HCT116 (cell line): ENCODE data around the gene ADARB2. TPM values are rescaled to one million over a fixed set of nuclear protein-coding genes. Genes with fewer than 3 reads are reported as not detected.

Source experiments
- ATAC-seq: fragments of 200-7000 bp; cut with Tn5 transposase; 2 replicates; pipeline ENCODE4 v1.9.1; 2020; ENCODE audit warnings: mild to moderate bottlenecking, moderate library complexity
- BruUV-seq: library from RNA; stranded (reverse); fragments of 400-500 nt; replicated peaks from 2 replicates; lab custom pipeline; 2021; lab: Mats Ljungman, UMichigan
- CTCF ChIA-PET: fragments of 300-600 bp; sonication (Branson Sonifier 250); formaldehyde crosslinking; loops from one replicate; lab custom pipeline; 2021; ENCODE audit warnings: antibody characterized with exemption; lab: Charles Lee
- POLR2A ChIA-PET: fragments of 300-600, 350-600 bp; sonication (Branson Sonifier 250); formaldehyde crosslinking; loops from one replicate; lab custom pipeline; 2021; ENCODE audit warnings: antibody characterized with exemption; lab: Charles Lee
- RAD21 ChIA-PET, 2 experiments: fragments of 300-600 bp; sonication (Branson Sonifier 250); formaldehyde crosslinking; loops; one replicate each; lab custom pipeline; 2023; ENCODE audit warnings: low total read pairs in 2 of 2; ENCODE audit not compliant: uncharacterized antibody in 2 of 2, unreplicated experiment in 2 of 2, low non-redundant PET in 1 of 2; lab: Charles Lee
- DNase-seq: peaks from one replicate; pipeline ENCODE4 v3.0.0-alpha.2; 2010; ENCODE audit warnings: low read depth, low spot score
- H2AFZ ChIP-seq: fragments of 200-600 bp; shearing (Covaris generic), sonication (generic); 2 replicates; pipeline ENCODE4 v1.6.1; 2017; ENCODE audit warnings: low read depth, mixed run types, mixed read lengths, antibody characterized with exemption, low read length; ENCODE audit not compliant: poor library complexity, severe bottlenecking
- H3K27ac ChIP-seq: 2 replicates; pipeline ENCODE4 v1.5.1; 2012; ENCODE audit warnings: low read depth, low read length
- H3K27me3 ChIP-seq: fragments of 200-600 bp; sonication (generic); 2 replicates; pipeline ENCODE4 v1.6.1; 2016; ENCODE audit warnings: mixed run types, low read length, mixed read lengths; ENCODE audit not compliant: insufficient read depth
- H3K36me3 ChIP-seq, 2 experiments: fragments of 200-500 bp in 1 of 2; fragments of 200-600 bp in 1 of 2; sonication (Bioruptor generic) in 1 of 2; sonication (generic) in 1 of 2; 2 replicates each; pipeline versions ENCODE4 v1.5.1 to v1.6.1; 2014 to 2016; ENCODE audit warnings: low read length in 2 of 2, inconsistent platforms in 1 of 2, mixed read lengths in 1 of 2, mixed run types in 1 of 2; ENCODE audit not compliant: insufficient read depth in 2 of 2, control insufficient read depth in 1 of 2
- H3K4me1 ChIP-seq, 2 experiments: fragments of 200-600 bp in 1 of 2; sonication (generic) in 1 of 2; 2 replicates each; pipeline versions ENCODE4 v1.5.1 to v1.6.1; 2012 to 2017; ENCODE audit warnings: low read length in 2 of 2, inconsistent platforms in 1 of 2, mild to moderate bottlenecking in 1 of 2, mixed read lengths in 1 of 2, mixed run types in 1 of 2, moderate library complexity in 1 of 2; ENCODE audit not compliant: insufficient read depth in 2 of 2, control insufficient read depth in 1 of 2
- H3K4me2 ChIP-seq: fragments of 200-600 bp; sonication (generic); 2 replicates; pipeline ENCODE4 v1.6.1; 2017; ENCODE audit warnings: mixed run types, low read length, mixed read lengths
- H3K4me3 ChIP-seq, 2 experiments: fragments of 200-600 bp in 1 of 2; sonication (generic) in 1 of 2; replicated peaks in 1 of 2; 2 replicates each; pipeline ENCODE4 v1.5.1; 2011 to 2016; ENCODE audit warnings: low read length in 2 of 2, control low read depth in 1 of 2, low read depth in 1 of 2, mild to moderate bottlenecking in 1 of 2, mixed read lengths in 1 of 2, mixed run types in 1 of 2
- H3K79me2 ChIP-seq: fragments of 200-600 bp; sonication (generic); 2 replicates; pipeline ENCODE4 v1.6.1; 2017; ENCODE audit warnings: mild to moderate bottlenecking, mixed run types, low read length, moderate library complexity, mixed read lengths; ENCODE audit not compliant: insufficient read depth
- H3K9ac ChIP-seq: fragments of 200-600 bp; sonication (generic); 2 replicates; pipeline ENCODE4 v1.6.1; 2016; ENCODE audit warnings: low read length, mixed read lengths
- H3K9me2 ChIP-seq: fragments of 200-600 bp; sonication (generic), shearing (Covaris generic); 2 replicates; pipeline ENCODE4 v1.6.1; 2017; ENCODE audit warnings: mixed run types, mild to moderate bottlenecking, moderate library complexity; ENCODE audit not compliant: insufficient read depth
- H3K9me3 ChIP-seq, 2 experiments: fragments of 200-500 bp in 1 of 2; fragments of 200-600 bp in 1 of 2; sonication (Bioruptor generic) in 1 of 2; sonication (generic) in 1 of 2; 2 replicates each; pipeline ENCODE4 v1.6.1; 2014 to 2017; ENCODE audit warnings: low read length in 2 of 2, mixed read lengths in 2 of 2, inconsistent platforms in 1 of 2, low read depth in 1 of 2, mild to moderate bottlenecking in 1 of 2, mixed run types in 1 of 2, moderate library complexity in 1 of 2; ENCODE audit not compliant: control insufficient read depth in 1 of 2, insufficient read depth in 1 of 2
- H4K20me1 ChIP-seq: fragments of 200-600 bp; sonication (generic), shearing (Covaris generic); 2 replicates; pipeline ENCODE4 v1.6.1; 2017; ENCODE audit warnings: mixed run types, mild to moderate bottlenecking, moderate library complexity; ENCODE audit not compliant: insufficient read depth
- CEBPB ChIP-seq: IDR thresholded peaks from 2 replicates; pipeline ENCODE4 v1.6.1; 2012; ENCODE audit warnings: low read depth
- ELF1 ChIP-seq: IDR thresholded peaks from 2 replicates; pipeline ENCODE4 v1.6.1; 2012; ENCODE audit warnings: low read depth, borderline replicate concordance
- EZH2 ChIP-seq: fragments of 200-600 bp; sonication (generic); IDR thresholded peaks from 2 replicates; pipeline ENCODE4 v1.6.1; 2017; ENCODE audit warnings: antibody characterized with exemption, mixed run types
- FOSL1 ChIP-seq: IDR thresholded peaks from 2 replicates; pipeline ENCODE4 v1.6.1; 2012; ENCODE audit warnings: low read depth
- JUND ChIP-seq: IDR thresholded peaks from 2 replicates; pipeline ENCODE4 v1.6.1; 2012
- SRF ChIP-seq: IDR thresholded peaks from 2 replicates; pipeline ENCODE4 v1.6.1; 2012; ENCODE audit warnings: low read depth
- TCF7L2 ChIP-seq: IDR thresholded peaks from 2 replicates; pipeline ENCODE4 v1.7.0; 2011; ENCODE audit warnings: borderline replicate concordance, inconsistent platforms; ENCODE audit not compliant: insufficient read depth, insufficient read length; ENCODE audit errors: extremely low read depth
- ZNF274 ChIP-seq: fragments of 200-500 bp; sonication (Bioruptor generic); IDR thresholded peaks from 2 replicates; pipeline ENCODE4 v1.6.1; 2014; ENCODE audit warnings: mild to moderate bottlenecking, low read depth, low read length, inconsistent platforms
- intact Hi-C: fragments of 100-400 bp; cut with micrococcal nuclease; formaldehyde crosslinking; loops from 2 replicates; pipeline ENCODE4 v1.10.0; 2022
- total RNA-seq: library from RNA; stranded (reverse); gene quantifications from one replicate; pipeline ENCODE4 v1.2.1, GENCODE V29; 2021; ENCODE audit not compliant: unreplicated experiment
- TF ChIP-seq, protein P1 (sequence below): IDR thresholded peaks from 2 replicates; pipeline ENCODE4 v1.6.1; 2012
- TF ChIP-seq, protein P2 (sequence below), 3 experiments: fragments of 200-600 bp in 1 of 3; sonication (generic) in 1 of 3; IDR thresholded peaks in 2 of 3; conservative IDR thresholded peaks in 1 of 3; 2 replicates each; pipeline ENCODE4 v1.5.1; 2012 to 2017; ENCODE audit warnings: low read depth in 2 of 3, low read length in 2 of 3, antibody characterized with exemption in 1 of 3, borderline replicate concordance in 1 of 3, control low read depth in 1 of 3, mild to moderate bottlenecking in 1 of 3, mixed read lengths in 1 of 3, mixed run types in 1 of 3, moderate library complexity in 1 of 3; ENCODE audit not compliant: insufficient read depth in 1 of 3
- TF ChIP-seq, protein P3 (sequence below): IDR thresholded peaks from 2 replicates; pipeline ENCODE4 v1.6.1; 2011; ENCODE audit warnings: mild to moderate bottlenecking, low read length, moderate library complexity; ENCODE audit not compliant: insufficient replicate concordance; ENCODE audit errors: extremely low read depth

The ADARB2 gene
- total RNA-seq, 1 experiment from 2014 or later = not detected

DNA sequence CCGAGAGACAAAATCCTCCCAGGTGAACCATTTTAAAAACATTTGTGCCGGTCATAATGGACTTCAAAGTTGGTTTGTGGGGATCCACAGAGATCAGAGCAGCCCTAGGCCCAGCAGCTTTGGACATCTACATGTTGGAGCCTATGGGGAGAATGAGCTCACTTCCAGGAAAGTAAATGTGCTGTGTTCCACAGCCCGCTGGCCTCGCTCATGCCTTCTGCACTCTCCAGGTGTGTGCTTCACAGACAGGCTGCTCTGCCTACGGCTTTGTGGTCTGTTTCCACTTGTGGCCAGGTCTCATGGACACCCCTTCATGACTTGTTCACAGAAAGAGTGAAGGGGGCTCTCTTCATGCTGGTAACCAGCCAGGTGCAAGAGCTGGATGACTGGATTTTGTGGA, 141.6 kb downstream of the ADARB2 start (continued):
- TF ChIP-seq ZNF274 = no peak

DNA sequence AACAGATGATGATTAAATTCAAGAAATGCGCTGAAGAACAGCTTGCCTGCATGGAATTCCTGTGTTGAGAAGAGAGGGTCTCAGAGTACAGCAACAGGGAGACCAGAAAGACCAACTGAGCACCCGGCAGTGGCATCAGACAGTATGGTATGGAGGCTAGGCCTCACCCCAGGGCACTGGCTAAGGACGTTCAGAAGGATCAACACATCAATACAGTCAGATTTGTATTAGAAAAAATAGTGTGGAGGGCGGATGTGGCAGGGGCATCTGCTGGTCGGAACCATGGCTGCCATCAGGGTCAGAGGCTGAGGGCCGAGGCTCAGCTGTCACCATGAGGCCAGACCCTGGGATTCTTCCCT, 142.1 kb downstream of the ADARB2 start:
- H3K9ac ChIP-seq = no peak overlapping the region
- H3K27me3 ChIP-seq = no peaks in the 10 kb centered on the region
- ATAC-seq (no peak), DNase-seq (no peak)
- no peaks in the 10 kb centered on the region for H3K36me3 ChIP-seq
- no peaks in the 10 kb centered on the region for H3K79me2 ChIP-seq
- no peaks in the 10 kb centered on the region for H4K20me1 ChIP-seq
- H2AFZ ChIP-seq = no peak overlapping the region
- ChIA-PET CTCF (no interaction called here), RAD21 (no interaction called here), POLR2A (no interaction called here)
- H3K27ac ChIP-seq = no peak overlapping the region
- BruUV-seq = no TSS peak
- TF ChIP-seq, protein P1, sequence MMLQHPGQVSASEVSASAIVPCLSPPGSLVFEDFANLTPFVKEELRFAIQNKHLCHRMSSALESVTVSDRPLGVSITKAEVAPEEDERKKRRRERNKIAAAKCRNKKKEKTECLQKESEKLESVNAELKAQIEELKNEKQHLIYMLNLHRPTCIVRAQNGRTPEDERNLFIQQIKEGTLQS = no peak
- TF ChIP-seq EZH2 (no peak), TCF7L2 (no peak), JUND (no peak), CEBPB (no peak), FOSL1 (no peak), ELF1 (no peak), SRF (no peak)
- TF ChIP-seq, protein P2, sequence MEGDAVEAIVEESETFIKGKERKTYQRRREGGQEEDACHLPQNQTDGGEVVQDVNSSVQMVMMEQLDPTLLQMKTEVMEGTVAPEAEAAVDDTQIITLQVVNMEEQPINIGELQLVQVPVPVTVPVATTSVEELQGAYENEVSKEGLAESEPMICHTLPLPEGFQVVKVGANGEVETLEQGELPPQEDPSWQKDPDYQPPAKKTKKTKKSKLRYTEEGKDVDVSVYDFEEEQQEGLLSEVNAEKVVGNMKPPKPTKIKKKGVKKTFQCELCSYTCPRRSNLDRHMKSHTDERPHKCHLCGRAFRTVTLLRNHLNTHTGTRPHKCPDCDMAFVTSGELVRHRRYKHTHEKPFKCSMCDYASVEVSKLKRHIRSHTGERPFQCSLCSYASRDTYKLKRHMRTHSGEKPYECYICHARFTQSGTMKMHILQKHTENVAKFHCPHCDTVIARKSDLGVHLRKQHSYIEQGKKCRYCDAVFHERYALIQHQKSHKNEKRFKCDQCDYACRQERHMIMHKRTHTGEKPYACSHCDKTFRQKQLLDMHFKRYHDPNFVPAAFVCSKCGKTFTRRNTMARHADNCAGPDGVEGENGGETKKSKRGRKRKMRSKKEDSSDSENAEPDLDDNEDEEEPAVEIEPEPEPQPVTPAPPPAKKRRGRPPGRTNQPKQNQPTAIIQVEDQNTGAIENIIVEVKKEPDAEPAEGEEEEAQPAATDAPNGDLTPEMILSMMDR (IDR thresholded peaks at IDR 0.05 in 2 of 3, conservative IDR thresholded peaks at IDR 0.05 in 1 of 3; ENCODE audit: borderline replicate concordance in 1 of 3, insufficient read depth in 1 of 3, low read depth in 2 of 3, low read length in 2 of 3) = no peak
- TF ChIP-seq, protein P3, sequence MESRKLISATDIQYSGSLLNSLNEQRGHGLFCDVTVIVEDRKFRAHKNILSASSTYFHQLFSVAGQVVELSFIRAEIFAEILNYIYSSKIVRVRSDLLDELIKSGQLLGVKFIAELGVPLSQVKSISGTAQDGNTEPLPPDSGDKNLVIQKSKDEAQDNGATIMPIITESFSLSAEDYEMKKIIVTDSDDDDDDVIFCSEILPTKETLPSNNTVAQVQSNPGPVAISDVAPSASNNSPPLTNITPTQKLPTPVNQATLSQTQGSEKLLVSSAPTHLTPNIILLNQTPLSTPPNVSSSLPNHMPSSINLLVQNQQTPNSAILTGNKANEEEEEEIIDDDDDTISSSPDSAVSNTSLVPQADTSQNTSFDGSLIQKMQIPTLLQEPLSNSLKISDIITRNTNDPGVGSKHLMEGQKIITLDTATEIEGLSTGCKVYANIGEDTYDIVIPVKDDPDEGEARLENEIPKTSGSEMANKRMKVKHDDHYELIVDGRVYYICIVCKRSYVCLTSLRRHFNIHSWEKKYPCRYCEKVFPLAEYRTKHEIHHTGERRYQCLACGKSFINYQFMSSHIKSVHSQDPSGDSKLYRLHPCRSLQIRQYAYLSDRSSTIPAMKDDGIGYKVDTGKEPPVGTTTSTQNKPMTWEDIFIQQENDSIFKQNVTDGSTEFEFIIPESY = no peak
- no peak overlapping the region for H3K4me2 ChIP-seq
- intact Hi-C loops = no loop called here
- H3K4me1 ChIP-seq = no peaks in the 10 kb centered on the region
- no peaks in the 10 kb centered on the region for H3K9me2 ChIP-seq
- no peak overlapping the region for H3K4me3 ChIP-seq
- no peaks in the 10 kb centered on the region for H3K9me3 ChIP-seq
